Cardiac muscle cell (in vitro differentiated cells and primary cell): ENCODE measurements around the gene TMOD3. TPM values are rescaled to one million over a fixed set of nuclear protein-coding genes. Genes with fewer than 3 reads are reported as not detected.
A peak's percentile ranks its signal among the peaks of the same experiment; 100 is the strongest.

Experiments
- DNase-seq, 2 donors: peaks; one replicate each; pipeline versions ENCODE4 v3.0.0 to v3.0.0-alpha.2; 2010 to 2017; ENCODE audit warnings: low read depth in 1 of 2, low spot score in 1 of 2
- H3K27ac ChIP-seq: fragments of 200-600 bp; sonication (generic); 2 replicates; pipeline ENCODE4 v1.5.1; 2016
- H3K27me3 ChIP-seq: fragments of 200-600 bp; sonication (generic); 2 replicates; pipeline ENCODE4 v1.6.0; 2016; ENCODE audit warnings: control low read depth
- H3K36me3 ChIP-seq: fragments of 200-600 bp; sonication (generic); 2 replicates; pipeline ENCODE4 v1.5.1; 2016; ENCODE audit warnings: control low read depth
- H3K4me1 ChIP-seq: fragments of 200-600 bp; sonication (generic); 2 replicates; pipeline ENCODE4 v1.8.1; 2017; ENCODE audit warnings: low read depth, mild to moderate bottlenecking, mixed run types
- H3K4me3 ChIP-seq: fragments of 200-600 bp; sonication (generic); 2 replicates; pipeline ENCODE4 v1.5.1; 2016; ENCODE audit warnings: mild to moderate bottlenecking
- H3K9me3 ChIP-seq: fragments of 200-600 bp; sonication (generic); 2 replicates; pipeline ENCODE4 v1.5.1; 2017; ENCODE audit warnings: low read depth, mild to moderate bottlenecking, control low read depth
- polyA plus RNA-seq: library from polyadenylated mRNA; unstranded; fragments of >200 nt; fragmentation: Nextera tagmentation; extraction: Ambion mirVana; gene quantifications from 2 replicates; pipeline ENCODE4 v1.2.1, GENCODE V29; 2016
- total RNA-seq: library from RNA; depleted of rRNA; stranded (reverse); fragments of >200 nt; gene quantifications from 2 replicates; pipeline ENCODE4 v1.2.3, GENCODE V29; 2016
- TF ChIP-seq, protein P1 (sequence below): IDR thresholded peaks from 2 replicates; pipeline ENCODE4 v1.5.1; 2012; ENCODE audit warnings: low read depth, mild to moderate bottlenecking, low read length

TMOD3 gene
- total and polyA plus RNA-seq, 2 experiments from 2014 or later = 6.0 to 10.9 TPM

- no peak overlapping the region for H3K4me3 ChIP-seq
- no peaks in the 10 kb centered on the region for H3K27me3 ChIP-seq
- no peaks in the 10 kb centered on the region for H3K36me3 ChIP-seq
- DNase-seq = peak in 1 of 2 donors; percentile 78
- no peaks in the 10 kb centered on the region for H3K9me3 ChIP-seq
- H3K27ac ChIP-seq = no peak overlapping the region
- H3K4me1 ChIP-seq = no peaks in the 10 kb centered on the region
- TF ChIP-seq, protein P1, sequence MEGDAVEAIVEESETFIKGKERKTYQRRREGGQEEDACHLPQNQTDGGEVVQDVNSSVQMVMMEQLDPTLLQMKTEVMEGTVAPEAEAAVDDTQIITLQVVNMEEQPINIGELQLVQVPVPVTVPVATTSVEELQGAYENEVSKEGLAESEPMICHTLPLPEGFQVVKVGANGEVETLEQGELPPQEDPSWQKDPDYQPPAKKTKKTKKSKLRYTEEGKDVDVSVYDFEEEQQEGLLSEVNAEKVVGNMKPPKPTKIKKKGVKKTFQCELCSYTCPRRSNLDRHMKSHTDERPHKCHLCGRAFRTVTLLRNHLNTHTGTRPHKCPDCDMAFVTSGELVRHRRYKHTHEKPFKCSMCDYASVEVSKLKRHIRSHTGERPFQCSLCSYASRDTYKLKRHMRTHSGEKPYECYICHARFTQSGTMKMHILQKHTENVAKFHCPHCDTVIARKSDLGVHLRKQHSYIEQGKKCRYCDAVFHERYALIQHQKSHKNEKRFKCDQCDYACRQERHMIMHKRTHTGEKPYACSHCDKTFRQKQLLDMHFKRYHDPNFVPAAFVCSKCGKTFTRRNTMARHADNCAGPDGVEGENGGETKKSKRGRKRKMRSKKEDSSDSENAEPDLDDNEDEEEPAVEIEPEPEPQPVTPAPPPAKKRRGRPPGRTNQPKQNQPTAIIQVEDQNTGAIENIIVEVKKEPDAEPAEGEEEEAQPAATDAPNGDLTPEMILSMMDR = no peak
Measured at GRCh38 chr15:51793521-51794305, 35.7 kb upstream of the TMOD3 start.

- Histone ChIP-seq H3K27me3 (no peaks in the 10 kb centered on the region), H3K36me3 (no peaks in the 10 kb centered on the region), H3K4me1 (no peaks in the 10 kb centered on the region), H3K4me3 (no peak overlapping the region), H3K9me3 (no peaks in the 10 kb centered on the region), H3K27ac (no peak overlapping the region)
- TF ChIP-seq, protein P1 = no peak
- no peak for DNase-seq
Measured at GRCh38 chr15:51796847-51797401, 32.5 kb upstream of the TMOD3 start.

GRCh38 chr15:51798281-51798680 lies 31.2 kb upstream of the TMOD3 start:
- H3K9me3 ChIP-seq = no peaks in the 10 kb centered on the region
- no peaks in the 10 kb centered on the region for H3K36me3 ChIP-seq
- no peak for DNase-seq
- TF ChIP-seq, protein P1 = no peak
- H3K4me3 ChIP-seq = no peak overlapping the region
- H3K27ac ChIP-seq = no peak overlapping the region
- H3K4me1 ChIP-seq = no peaks in the 10 kb centered on the region
- no peaks in the 10 kb centered on the region for H3K27me3 ChIP-seq

DNA sequence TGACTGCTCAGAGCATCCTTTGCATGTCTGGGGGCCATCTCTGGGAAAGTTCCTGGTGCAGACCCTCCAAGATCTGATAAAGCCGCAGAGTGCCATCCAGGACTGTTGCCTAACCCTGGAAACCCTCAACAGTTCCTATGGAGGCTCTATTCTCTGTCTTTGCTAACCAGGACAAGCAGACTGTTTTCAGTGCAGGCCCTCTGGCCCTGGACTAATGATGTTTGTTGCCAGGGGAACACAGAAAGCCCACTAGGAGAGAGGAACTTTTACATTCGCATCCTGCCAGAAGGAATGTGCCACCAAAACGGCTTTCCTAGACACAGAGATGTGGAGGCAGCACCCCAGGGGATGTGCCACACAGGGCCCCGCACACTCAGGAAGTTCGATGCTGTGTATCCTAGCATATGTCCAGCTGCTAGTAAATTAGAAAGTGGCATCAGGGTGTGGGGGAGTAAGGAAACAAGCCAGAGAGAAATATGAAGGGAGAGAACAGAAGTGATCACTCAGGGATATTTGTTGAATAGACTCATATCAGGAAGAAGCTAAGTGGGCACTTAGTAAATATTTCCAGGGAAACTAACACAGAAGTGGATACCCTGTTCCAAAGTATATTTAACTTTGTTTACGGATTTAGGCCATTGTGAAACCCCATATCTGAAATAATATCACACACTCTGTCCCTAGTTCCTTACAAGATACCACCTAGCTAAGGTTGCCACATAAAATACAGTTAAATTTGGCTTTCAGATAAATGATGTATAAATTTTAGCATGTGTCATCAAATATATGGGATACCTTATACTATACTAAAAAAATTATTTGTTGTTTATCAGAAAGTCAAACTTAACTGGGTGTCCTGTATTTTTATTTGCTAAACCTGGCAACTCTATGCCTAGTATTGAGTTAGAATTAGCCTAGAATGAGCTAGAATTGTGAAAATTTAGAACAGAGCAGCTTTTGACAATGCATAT lies 29.9 kb upstream of the TMOD3 start:
- no peaks in the 10 kb centered on the region for H3K9me3 ChIP-seq
- H3K36me3 ChIP-seq = no peaks in the 10 kb centered on the region
- TF ChIP-seq, protein P1 = no peak
- H3K27me3 ChIP-seq = no peaks in the 10 kb centered on the region
- H3K27ac ChIP-seq = no peak overlapping the region
- no peaks in the 10 kb centered on the region for H3K4me1 ChIP-seq
- DNase-seq = no peak
- no peak overlapping the region for H3K4me3 ChIP-seq

GRCh38 chr15:51801391-51801835 lies 28.0 kb upstream of the TMOD3 start:
- H3K4me3 ChIP-seq = no peak overlapping the region
- peak; percentile 45 to 62 for DNase-seq
- no peak overlapping the region for H3K27ac ChIP-seq
- TF ChIP-seq, protein P1 = peak; percentile 72
- H3K36me3 ChIP-seq = no peaks in the 10 kb centered on the region
- H3K27me3 ChIP-seq = no peaks in the 10 kb centered on the region
- no peaks in the 10 kb centered on the region for H3K9me3 ChIP-seq
- no peaks in the 10 kb centered on the region for H3K4me1 ChIP-seq
